ENCODE measurements around the gene FNDC3B. TPM values are rescaled to one million over a fixed set of nuclear protein-coding genes. Genes with fewer than 3 reads are reported as not detected.

Gene FNDC3B
- total and polyA plus RNA-seq, 2 of the 8 experiments (the other 6 are each of a cell fraction or from before 2014, with no cell fraction given): 14.1 to 44.4 TPM

DNA sequence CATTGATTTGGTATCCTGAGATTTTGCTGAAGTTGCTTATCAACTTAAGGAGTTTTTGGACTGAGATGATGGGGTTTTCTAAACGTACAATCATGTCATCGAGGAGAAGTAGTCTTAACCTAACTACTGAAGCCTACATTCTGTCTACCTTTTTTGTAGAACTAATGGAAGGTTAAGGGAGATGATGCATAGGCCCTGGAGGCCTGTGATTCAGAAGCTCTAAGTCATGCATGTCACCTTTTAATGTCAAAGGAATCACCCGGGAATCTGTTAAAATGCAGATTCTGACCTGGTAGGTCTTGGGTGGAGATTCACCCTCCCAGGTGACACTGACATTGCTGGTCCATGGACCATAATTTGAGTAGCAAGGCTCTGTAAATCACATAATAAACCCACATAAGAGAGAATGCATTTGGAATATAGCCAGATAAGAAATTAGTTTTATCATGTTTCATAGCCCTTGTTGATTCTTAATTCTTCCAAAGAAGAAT, 344.0 kb downstream of the FNDC3B start (continued):
- no peak for TF ChIP-seq FOSL1 (IDR thresholded peaks at IDR 0.05; ENCODE audit: insufficient read depth, low read depth, low read length)
- TF ChIP-seq POLR2AphosphoS5 (IDR thresholded peaks at IDR 0.05; ENCODE audit: low read depth, low read length): no peak
- no peak for TF ChIP-seq SIN3A (conservative IDR thresholded peaks at IDR 0.05 in 1 of 2, IDR thresholded peaks at IDR 0.05 in 1 of 2; ENCODE audit: low read depth in 1 of 2, low read length in 2 of 2)
- no peak for TF ChIP-seq TBP (IDR thresholded peaks at IDR 0.05; ENCODE audit: low read depth, low read length)
- TF ChIP-seq GABPA (IDR thresholded peaks at IDR 0.05; ENCODE audit: borderline replicate concordance, insufficient read depth, low read length): no peak
- TF ChIP-seq TAF1 (IDR thresholded peaks at IDR 0.05; ENCODE audit: low read depth, low read length): no peak
- TF ChIP-seq ASH2L (IDR thresholded peaks at IDR 0.05; ENCODE audit: low read length): no peak
